A673 (cell line): Measurements from ENCODE around the gene HMHB1.

Source experiments
- EZH2 ChIP-seq: fragments of 200-600 bp; sonication (generic); IDR thresholded peaks from 2 replicates; pipeline ENCODE4 v1.6.1; 2017; ENCODE audit warnings: borderline replicate concordance, low read depth, mild to moderate bottlenecking, mixed read lengths, antibody characterized with exemption, low read length; ENCODE audit not compliant: poor library complexity, severe bottlenecking
- TF ChIP-seq, protein P1 (sequence below): fragments of 300-800, 200-600 bp; sonication (generic); conservative IDR thresholded peaks from 2 replicates; pipeline ENCODE4 v1.5.1; 2017; ENCODE audit warnings: low read depth, mild to moderate bottlenecking, antibody characterized with exemption, low read length, moderate library complexity, mixed read lengths

DNA sequence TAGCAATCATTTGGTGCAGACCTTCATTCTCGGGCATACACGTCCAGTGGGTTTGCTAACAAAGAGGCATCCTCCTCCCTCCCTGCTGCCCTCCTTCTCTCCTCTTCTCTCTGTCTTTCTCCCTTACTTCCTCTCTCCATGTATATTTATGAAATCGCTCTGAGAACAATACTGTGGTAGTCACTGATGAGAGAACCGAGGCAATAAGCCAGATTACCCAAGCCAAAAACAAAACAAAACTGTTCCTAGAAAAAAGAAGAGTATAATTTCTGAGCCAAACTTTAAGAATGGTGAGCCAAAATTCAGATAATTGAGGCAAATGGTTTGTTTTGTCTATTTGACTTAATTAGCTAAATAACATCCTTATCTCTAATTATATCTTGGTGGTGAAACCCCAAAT, 15.8 kb upstream of the HMHB1 start:
- TF ChIP-seq, protein P1, sequence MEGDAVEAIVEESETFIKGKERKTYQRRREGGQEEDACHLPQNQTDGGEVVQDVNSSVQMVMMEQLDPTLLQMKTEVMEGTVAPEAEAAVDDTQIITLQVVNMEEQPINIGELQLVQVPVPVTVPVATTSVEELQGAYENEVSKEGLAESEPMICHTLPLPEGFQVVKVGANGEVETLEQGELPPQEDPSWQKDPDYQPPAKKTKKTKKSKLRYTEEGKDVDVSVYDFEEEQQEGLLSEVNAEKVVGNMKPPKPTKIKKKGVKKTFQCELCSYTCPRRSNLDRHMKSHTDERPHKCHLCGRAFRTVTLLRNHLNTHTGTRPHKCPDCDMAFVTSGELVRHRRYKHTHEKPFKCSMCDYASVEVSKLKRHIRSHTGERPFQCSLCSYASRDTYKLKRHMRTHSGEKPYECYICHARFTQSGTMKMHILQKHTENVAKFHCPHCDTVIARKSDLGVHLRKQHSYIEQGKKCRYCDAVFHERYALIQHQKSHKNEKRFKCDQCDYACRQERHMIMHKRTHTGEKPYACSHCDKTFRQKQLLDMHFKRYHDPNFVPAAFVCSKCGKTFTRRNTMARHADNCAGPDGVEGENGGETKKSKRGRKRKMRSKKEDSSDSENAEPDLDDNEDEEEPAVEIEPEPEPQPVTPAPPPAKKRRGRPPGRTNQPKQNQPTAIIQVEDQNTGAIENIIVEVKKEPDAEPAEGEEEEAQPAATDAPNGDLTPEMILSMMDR: no peak
- no peak for TF ChIP-seq EZH2
